ENCODE results near the gene MAOA.
A peak's percentile ranks its signal among the peaks of the same experiment; 100 is the strongest.

Gene MAOA

DNA sequence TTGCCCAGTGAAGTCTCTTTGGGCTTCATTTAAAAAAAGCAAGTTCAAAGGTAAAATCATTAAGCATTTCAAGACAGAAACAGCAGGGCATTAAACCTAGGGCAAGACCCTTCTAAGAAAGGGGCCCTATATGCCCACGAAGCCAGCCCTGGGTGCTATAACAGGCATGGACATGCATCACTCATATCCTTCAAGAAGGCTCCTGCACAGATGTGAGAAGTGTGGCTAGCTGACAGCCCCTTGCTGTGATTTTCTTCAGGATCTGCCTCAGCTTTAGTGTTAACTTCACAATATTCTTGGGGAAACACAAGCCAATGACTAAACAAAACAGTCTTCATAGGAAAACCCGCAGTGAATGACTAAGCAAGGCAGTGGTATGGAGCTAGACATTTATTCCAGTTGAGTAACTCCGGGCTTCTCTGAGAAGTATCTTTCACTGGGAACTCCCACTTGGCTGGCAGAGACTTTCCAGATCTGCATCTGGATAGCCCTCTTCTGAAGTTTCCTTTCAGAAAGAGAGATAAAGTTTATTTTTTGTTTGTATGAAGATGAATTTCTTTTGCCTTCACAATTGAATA is 11.9 kb upstream of the MAOA start:
- TF ChIP-seq, protein P1, sequence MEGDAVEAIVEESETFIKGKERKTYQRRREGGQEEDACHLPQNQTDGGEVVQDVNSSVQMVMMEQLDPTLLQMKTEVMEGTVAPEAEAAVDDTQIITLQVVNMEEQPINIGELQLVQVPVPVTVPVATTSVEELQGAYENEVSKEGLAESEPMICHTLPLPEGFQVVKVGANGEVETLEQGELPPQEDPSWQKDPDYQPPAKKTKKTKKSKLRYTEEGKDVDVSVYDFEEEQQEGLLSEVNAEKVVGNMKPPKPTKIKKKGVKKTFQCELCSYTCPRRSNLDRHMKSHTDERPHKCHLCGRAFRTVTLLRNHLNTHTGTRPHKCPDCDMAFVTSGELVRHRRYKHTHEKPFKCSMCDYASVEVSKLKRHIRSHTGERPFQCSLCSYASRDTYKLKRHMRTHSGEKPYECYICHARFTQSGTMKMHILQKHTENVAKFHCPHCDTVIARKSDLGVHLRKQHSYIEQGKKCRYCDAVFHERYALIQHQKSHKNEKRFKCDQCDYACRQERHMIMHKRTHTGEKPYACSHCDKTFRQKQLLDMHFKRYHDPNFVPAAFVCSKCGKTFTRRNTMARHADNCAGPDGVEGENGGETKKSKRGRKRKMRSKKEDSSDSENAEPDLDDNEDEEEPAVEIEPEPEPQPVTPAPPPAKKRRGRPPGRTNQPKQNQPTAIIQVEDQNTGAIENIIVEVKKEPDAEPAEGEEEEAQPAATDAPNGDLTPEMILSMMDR (conservative IDR thresholded peaks at IDR 0.05), result no peak
- H3K27ac ChIP-seq, result no peak overlapping the region

DNA sequence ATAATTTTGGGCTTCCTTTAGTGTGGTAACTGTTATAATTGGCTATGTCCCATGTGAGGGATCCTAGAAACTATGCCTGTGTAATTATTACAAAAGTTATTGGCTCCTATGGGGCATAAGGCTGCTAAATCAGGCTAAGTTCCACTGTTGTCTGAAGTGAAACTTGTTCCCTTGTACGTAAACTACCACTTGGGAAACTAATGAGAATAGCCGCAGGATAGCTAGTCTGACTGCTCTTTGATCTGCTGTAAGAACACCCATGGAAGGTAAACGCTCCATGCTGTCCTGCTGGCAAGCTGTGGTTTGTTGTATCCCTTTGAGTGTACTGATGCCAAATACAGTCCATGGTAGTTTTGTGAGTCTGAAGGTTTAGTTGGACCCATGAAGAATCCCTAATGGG is 9.3 kb upstream of the MAOA start:
- TF ChIP-seq, protein P1 (conservative IDR thresholded peaks at IDR 0.05), result no peak
- no peak overlapping the region for H3K27ac ChIP-seq

DNA sequence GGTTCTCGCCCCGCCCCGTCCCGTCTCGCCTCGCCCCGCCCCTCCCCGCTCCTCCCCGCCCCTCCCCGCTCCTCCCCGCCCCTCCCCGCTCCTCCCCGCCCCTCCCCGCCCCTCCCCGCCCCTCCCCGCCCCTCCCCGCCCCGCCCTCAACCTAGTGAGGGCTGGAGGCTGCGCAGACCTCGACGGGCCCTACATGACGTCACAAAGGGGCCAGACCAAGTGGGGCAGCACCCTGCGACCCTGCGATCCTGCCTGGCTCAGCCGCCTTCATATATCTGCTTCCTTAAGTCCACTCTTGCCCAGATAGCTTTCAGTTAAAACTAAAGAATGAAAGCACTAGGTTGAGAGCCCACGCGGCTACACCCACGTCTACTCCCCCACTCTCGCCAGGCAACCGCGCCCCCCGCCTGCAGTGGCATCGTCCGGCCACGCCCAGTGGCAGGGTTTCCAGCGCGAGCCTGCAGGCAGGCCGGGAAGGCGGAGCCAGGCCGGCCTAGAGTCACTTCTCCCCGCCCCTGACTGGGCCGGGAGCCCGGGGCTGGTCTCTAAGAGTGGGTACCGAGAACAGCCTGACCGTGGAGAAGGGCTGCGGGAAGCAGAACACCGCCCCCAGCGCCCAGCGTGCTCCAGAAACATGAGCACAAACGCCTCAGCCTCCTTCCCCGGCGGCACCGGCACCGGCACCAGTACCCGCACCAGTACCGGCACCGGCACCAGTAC is 1.5 kb upstream of the MAOA start:
- TF ChIP-seq, protein P1 (conservative IDR thresholded peaks at IDR 0.05), result peak; percentile 59
- peak overlapping the region; percentile 77 for H3K27ac ChIP-seq

DNA sequence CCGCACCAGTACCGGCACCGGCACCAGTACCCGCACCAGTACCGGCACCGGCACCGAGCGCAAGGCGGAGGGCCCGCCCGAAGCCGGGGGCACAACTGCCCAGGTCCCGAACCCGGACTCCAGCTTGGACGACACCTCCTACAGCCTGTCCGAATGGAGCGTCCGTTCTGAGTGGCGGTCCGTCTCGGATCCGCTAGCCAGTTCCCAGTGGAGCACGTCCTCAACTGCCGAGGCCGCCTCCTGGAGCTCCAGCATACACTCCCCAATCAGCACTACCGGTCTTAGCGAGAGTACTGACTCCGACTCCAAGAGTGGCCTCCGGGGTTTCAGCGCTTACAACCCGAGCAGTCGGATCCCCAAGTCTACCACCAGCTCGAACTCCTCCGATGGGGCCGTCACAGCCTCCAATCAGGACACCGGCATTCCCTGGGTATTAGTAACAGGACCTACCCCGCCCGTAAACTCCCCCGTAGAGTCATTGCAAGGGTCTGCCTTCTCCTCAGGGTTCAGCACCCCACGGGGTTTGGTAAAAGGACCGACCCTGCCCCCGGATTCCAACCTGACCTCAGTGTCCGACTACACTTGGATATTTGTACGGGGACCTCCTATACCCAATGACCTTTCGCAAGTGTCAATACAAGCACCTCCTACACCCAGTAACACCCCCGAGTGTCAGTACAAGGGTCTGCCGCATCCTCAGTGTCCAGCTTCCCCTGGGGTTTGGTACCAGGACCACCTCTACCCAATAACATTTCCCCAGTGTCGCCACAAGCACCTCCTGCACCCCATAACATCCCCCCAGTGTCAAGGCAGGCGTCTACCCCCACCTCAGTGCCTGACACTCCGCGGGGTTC is 721 bp upstream of the MAOA start:
- TF ChIP-seq, protein P1 (conservative IDR thresholded peaks at IDR 0.05), result peak; percentile 19; the same call in 1 of the 2 replicates
- H3K27ac ChIP-seq, result peak overlapping the region; percentile 77

DNA sequence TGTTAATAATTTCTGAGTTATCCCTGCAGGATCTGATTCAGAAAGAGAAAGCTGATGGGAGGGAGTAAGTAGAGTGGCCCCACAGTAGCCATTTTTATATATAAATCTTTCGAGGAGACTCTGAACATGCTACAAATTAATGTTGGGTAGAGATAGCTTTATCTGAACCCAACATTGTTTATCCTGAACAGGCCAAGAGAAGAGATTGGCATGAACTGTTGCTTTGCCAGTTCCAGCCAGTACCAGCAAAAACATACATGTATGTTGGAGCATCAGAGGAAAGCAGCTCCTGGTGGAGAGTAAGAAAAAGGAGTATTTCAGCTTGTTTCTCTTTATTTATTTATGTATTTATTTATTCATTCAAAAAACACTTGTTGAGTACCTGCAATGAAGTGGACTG is 1.6 kb downstream of the MAOA start:
- peak overlapping the region; percentile 42 for H3K27ac ChIP-seq
- TF ChIP-seq, protein P1 (conservative IDR thresholded peaks at IDR 0.05), result no peak

DNA sequence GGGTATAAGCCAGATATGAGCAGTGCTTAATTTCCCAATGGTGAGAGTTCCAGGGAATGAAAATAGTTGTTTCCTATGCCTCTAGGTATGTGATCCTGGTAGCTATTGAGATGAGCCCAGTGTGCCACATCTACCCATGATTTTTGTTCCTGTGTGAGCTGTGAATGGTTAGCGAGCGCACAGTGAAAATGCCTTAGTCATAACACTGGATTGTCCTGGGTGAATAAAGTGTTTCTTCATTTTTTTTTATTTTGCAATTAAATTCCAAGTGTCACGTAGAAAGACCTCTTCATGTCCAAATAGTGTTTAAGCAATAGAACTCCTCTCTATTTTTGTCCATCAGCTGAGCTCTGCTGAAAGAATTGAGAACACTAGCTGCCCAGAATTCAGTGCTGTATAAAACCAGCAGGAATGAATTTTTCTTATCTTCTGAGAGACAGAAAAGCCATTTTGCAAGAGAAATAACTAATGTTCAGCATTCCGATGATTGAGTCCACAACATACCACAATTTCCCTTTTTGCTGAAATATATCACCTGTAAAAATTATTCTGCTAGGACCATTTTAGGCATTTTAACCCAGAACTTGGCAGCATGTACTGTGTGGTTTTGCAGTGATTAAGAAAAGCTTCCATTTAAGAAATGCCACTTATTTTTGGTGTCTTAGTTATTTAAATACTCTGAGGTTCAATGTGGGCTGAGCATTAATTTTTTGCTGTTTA is 5.6 kb downstream of the MAOA start:
- TF ChIP-seq, protein P1 (conservative IDR thresholded peaks at IDR 0.05), result no peak
- H3K27ac ChIP-seq, result no peak overlapping the region

DNA sequence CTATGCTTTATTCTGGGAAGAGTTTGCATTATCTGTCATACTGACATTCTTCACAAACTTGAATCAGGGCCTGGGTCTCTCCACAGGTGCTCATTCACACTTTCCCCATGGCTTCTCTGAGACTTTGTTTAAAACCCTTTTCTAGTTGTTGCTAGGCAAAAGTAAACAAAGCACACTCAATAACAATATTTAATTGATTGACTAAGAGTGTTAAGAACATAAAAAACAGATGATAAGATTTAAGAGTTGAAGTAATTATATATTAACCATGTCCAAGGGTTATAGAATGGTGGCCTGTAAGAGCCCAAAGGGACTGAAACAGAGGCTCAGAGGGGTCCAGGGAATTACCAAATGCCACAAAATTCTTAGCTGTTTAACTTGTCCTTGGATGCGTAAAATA is 7.1 kb downstream of the MAOA start:
- TF ChIP-seq, protein P1 (conservative IDR thresholded peaks at IDR 0.05), result no peak
- H3K27ac ChIP-seq, result no peak overlapping the region

All from VCaP (cell line).